Suprapubic skin (tissue), 3 donors: Measurements from ENCODE around the gene CORO2A.

Experiments used
- CTCF ChIP-seq, 2 donors: fragments of 200-600 bp in 1 of 2; fragments of 450-650 bp in 1 of 2; sonication (generic) in 1 of 2; IDR thresholded peaks; one replicate each; pipeline ENCODE4 v1.5.1; 2016 to 2019; ENCODE audit warnings: antibody characterized with exemption in 2 of 2, mild to moderate bottlenecking in 1 of 2, moderate library complexity in 1 of 2
- POLR2A ChIP-seq, 2 donors: fragments of 450-650 bp; IDR thresholded peaks; one replicate each; pipeline ENCODE4 v1.6.1; 2017; ENCODE audit warnings: antibody characterized with exemption in 2 of 2, mild to moderate bottlenecking in 2 of 2, moderate library complexity in 2 of 2

DNA sequence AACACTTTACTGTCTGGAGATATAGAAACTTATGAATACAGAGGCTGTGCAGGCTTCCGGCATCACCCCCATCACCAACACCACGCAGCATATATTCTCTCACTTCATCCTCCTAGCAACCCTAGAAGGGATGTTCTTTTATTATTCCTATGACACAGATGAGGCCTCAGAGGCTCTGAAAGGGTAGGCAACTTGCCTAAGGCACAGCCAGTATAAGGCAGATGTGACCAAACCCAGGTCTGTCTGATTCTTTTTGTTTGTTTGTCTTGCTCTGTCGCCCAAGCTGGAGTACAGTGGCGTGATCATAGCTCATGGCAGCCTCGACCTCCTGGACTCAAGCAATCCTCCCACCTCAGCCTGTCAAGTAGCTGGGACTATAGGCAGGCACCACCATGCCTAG, 22.8 kb upstream of the CORO2A start:
- TF ChIP-seq POLR2A (IDR thresholded peaks at IDR 0.05) (no peak), CTCF (IDR thresholded peaks at IDR 0.05) (no peak)
